IMR-90 (cell line): ENCODE measurements around the gene KAZALD1. TPM values are rescaled to one million over a fixed set of nuclear protein-coding genes. Genes with fewer than 3 reads are reported as not detected.

Source experiments
- ATAC-seq: fragments of 200-7000 bp; cut with Tn5 transposase; 2 replicates; pipeline ENCODE4 v1.9.1; 2020; ENCODE audit warnings: low read depth, mild to moderate bottlenecking, moderate library complexity
- BruUV-seq: library from RNA; stranded (reverse); fragments of 400-500 nt; replicated peaks from 2 replicates; lab custom pipeline; 2021; lab: Mats Ljungman, UMichigan
- CTCF ChIA-PET: fragments of 300-600 bp; formaldehyde crosslinking; extraction: SDS; loops from one replicate; lab custom pipeline; 2021; ENCODE audit warnings: antibody characterized with exemption; lab: Yijun Ruan, JAX
- POLR2A ChIA-PET: fragments of 300-600 bp; sonication (Branson Sonifier 250); formaldehyde crosslinking; loops from one replicate; lab custom pipeline; 2022; ENCODE audit warnings: antibody characterized with exemption; ENCODE audit not compliant: unreplicated experiment; lab: Charles Lee
- DNase-seq: peaks from one replicate; pipeline ENCODE4 v3.0.0; 2013
- H2AFZ ChIP-seq: replicated peaks from 2 replicates; pipeline ENCODE3; 2013; ENCODE audit warnings: low read length, mild to moderate bottlenecking; ENCODE audit not compliant: poor library complexity
- H2AK5ac ChIP-seq: 2 replicates; pipeline ENCODE4 v1.6.1; 2013; ENCODE audit warnings: low read depth, low read length, inconsistent platforms
- H2AK9ac ChIP-seq: replicated peaks from 2 replicates; pipeline ENCODE3; 2013; ENCODE audit warnings: mild to moderate bottlenecking, low read depth, low read length, moderate library complexity; ENCODE audit not compliant: poor library complexity
- H2BK120ac ChIP-seq: 2 replicates; pipeline ENCODE4 v1.6.1; 2013; ENCODE audit warnings: low read depth, low read length, inconsistent platforms
- H2BK15ac ChIP-seq: 3 replicates; pipeline ENCODE4 v1.6.1; 2013; ENCODE audit warnings: low read depth, low read length, inconsistent platforms
- H2BK20ac ChIP-seq: 2 replicates; pipeline ENCODE4 v1.6.1; 2013; ENCODE audit warnings: low read depth, mild to moderate bottlenecking, inconsistent platforms, low read length, moderate library complexity
- H2BK5ac ChIP-seq: 2 replicates; pipeline ENCODE4 v1.6.1; 2013; ENCODE audit warnings: mild to moderate bottlenecking, low read depth, low read length, inconsistent platforms; ENCODE audit not compliant: poor library complexity, severe bottlenecking
- H3K14ac ChIP-seq: replicated peaks from 2 replicates; pipeline ENCODE4 v1.6.1; 2013; ENCODE audit warnings: low read depth, low read length, inconsistent platforms
- H3K18ac ChIP-seq: 2 replicates; pipeline ENCODE4 v1.6.1; 2013; ENCODE audit warnings: low read depth, low read length, control low read depth
- H3K23ac ChIP-seq: 2 replicates; pipeline ENCODE4 v1.6.1; 2013; ENCODE audit warnings: low read depth, low read length, inconsistent platforms
- H3K27ac ChIP-seq: 2 replicates; pipeline ENCODE4 v1.5.1; 2013; ENCODE audit warnings: mild to moderate bottlenecking, control low read depth, low read length; ENCODE audit not compliant: insufficient read depth
- H3K27me3 ChIP-seq: 2 replicates; pipeline ENCODE4 v1.6.1; 2013; ENCODE audit warnings: low read length; ENCODE audit not compliant: control insufficient read depth, insufficient read depth
- H3K36me3 ChIP-seq: 2 replicates; pipeline ENCODE4 v1.6.1; 2013; ENCODE audit warnings: low read length, mixed read lengths; ENCODE audit not compliant: control insufficient read depth, insufficient read depth
- H3K4ac ChIP-seq: 2 replicates; pipeline ENCODE4 v1.6.1; 2013; ENCODE audit warnings: low read depth, low read length, inconsistent platforms
- H3K4me1 ChIP-seq: 2 replicates; pipeline ENCODE4 v1.6.1; 2013; ENCODE audit warnings: low read length, mixed read lengths; ENCODE audit not compliant: control insufficient read depth, insufficient read depth
- H3K4me2 ChIP-seq: 2 replicates; pipeline ENCODE4 v1.6.1; 2013; ENCODE audit warnings: low read depth, mild to moderate bottlenecking, control low read depth, low read length, moderate library complexity
- H3K4me3 ChIP-seq: 2 replicates; pipeline ENCODE4 v1.5.1; 2013; ENCODE audit warnings: low read depth, mild to moderate bottlenecking, control low read depth, low read length, moderate library complexity; ENCODE audit not compliant: insufficient read depth
- H3K56ac ChIP-seq: 2 replicates; pipeline ENCODE4 v1.6.1; 2013; ENCODE audit warnings: low read length, inconsistent platforms; ENCODE audit not compliant: insufficient read depth; ENCODE audit errors: extremely low read depth
- H3K79me1 ChIP-seq, 2 experiments: 2 replicates each; pipeline ENCODE4 v1.6.1; 2013; ENCODE audit warnings: low read length in 2 of 2, inconsistent platforms in 1 of 2, low read depth in 1 of 2
- H3K9ac ChIP-seq: 2 replicates; pipeline ENCODE4 v1.6.1; 2013; ENCODE audit warnings: low read depth, low read length, control low read depth
- H3K9me1 ChIP-seq: 2 replicates; pipeline ENCODE4 v1.6.1; 2013; ENCODE audit warnings: low read length, inconsistent platforms; ENCODE audit not compliant: insufficient read depth
- H3K9me3 ChIP-seq: 2 replicates; pipeline ENCODE4 v1.6.1; 2013; ENCODE audit warnings: low read length; ENCODE audit not compliant: control insufficient read depth, insufficient read depth
- H4K20me1 ChIP-seq: 2 replicates; pipeline ENCODE4 v1.6.1; 2013; ENCODE audit warnings: low read length, inconsistent platforms; ENCODE audit not compliant: insufficient read depth
- H4K5ac ChIP-seq: 2 replicates; pipeline ENCODE4 v1.6.1; 2013; ENCODE audit warnings: mild to moderate bottlenecking, low read depth, low read length, control low read depth
- H4K8ac ChIP-seq, 2 experiments: 2 replicates each; pipeline ENCODE4 v1.6.1; 2013; ENCODE audit warnings: low read depth in 2 of 2, low read length in 2 of 2, control low read depth in 1 of 2, inconsistent platforms in 1 of 2
- H4K91ac ChIP-seq: 2 replicates; pipeline ENCODE4 v1.6.1; 2013; ENCODE audit warnings: low read depth, low read length, inconsistent platforms; ENCODE audit not compliant: insufficient read depth
- BHLHE40 ChIP-seq: fragments of 150-350 bp; IDR thresholded peaks from 2 replicates; pipeline ENCODE4 v1.6.1; 2016; ENCODE audit warnings: mild to moderate bottlenecking, low read depth, low read length
- CEBPB ChIP-seq: IDR thresholded peaks from 2 replicates; pipeline ENCODE4 v1.6.1; 2012; ENCODE audit warnings: low read depth, low read length, improper control_type of control experiment
- FOS ChIP-seq: fragments of 150-350 bp; IDR thresholded peaks from 2 replicates; pipeline ENCODE4 v1.6.1; 2016; ENCODE audit warnings: low read depth, low read length
- MAFK ChIP-seq: IDR thresholded peaks from 2 replicates; pipeline ENCODE4 v1.6.1; 2012; ENCODE audit warnings: low read depth, low read length, improper control_type of control experiment
- MXI1 ChIP-seq: IDR thresholded peaks from 2 replicates; pipeline ENCODE4 v1.6.1; 2012; ENCODE audit warnings: low read depth, mild to moderate bottlenecking, low read length, moderate library complexity, borderline replicate concordance
- NFE2L2 ChIP-seq: fragments of 150-350 bp; IDR thresholded peaks from 2 replicates; pipeline ENCODE4 v1.6.1; 2016; ENCODE audit warnings: low read depth, mild to moderate bottlenecking, low read length
- RCOR1 ChIP-seq: IDR thresholded peaks from 2 replicates; pipeline ENCODE4 v1.6.1; 2012; ENCODE audit warnings: mild to moderate bottlenecking, low read length, improper control_type of control experiment; ENCODE audit not compliant: insufficient replicate concordance
- RFX5 ChIP-seq: IDR thresholded peaks from 2 replicates; pipeline ENCODE4 v1.8.0; 2012; ENCODE audit warnings: low read depth, mild to moderate bottlenecking, low read length, moderate library complexity
- SMC3 ChIP-seq: fragments of 150-350 bp; IDR thresholded peaks from 2 replicates; pipeline ENCODE4 v1.6.1; 2016; ENCODE audit warnings: low read depth, mild to moderate bottlenecking, antibody characterized with exemption, low read length, moderate library complexity
- WGBS, 2 experiments: methylation state at CpG; one replicate each; pipeline versions ENCODE4 v1.1.5 to v1.1.7; 2013; ENCODE audit warnings: missing lambda C conversion rate in 2 of 2; ENCODE audit not compliant: insufficient read length in 1 of 2; ENCODE audit errors: extremely low coverage in 2 of 2; 5-methylcytosine and 5-hydroxymethylcytosine counted together
- dilution Hi-C: fragments of 300-500 bp; cut with HindIII; formaldehyde crosslinking; loops from one replicate; pipeline ENCODE4 v1.14.3; 2018; ENCODE audit warnings: low sequenced_read_pairs; ENCODE audit not compliant: unreplicated experiment
- in situ Hi-C: fragments of 300-500 bp; cut with MboI; formaldehyde crosslinking; loops from 3 replicates; pipeline ENCODE4 v1.14.3; 2019; ENCODE audit warnings: low sequenced_read_pairs, inconsistent platforms, mixed read lengths
- intact Hi-C: fragments of 100-400 bp; cut with micrococcal nuclease; formaldehyde crosslinking; loops from 2 replicates; pipeline ENCODE4 v1.10.0; 2022
- polyA plus RNA-seq, 3 experiments: library from polyadenylated mRNA; depleted of rRNA; stranded (reverse); fragments of >200 nt; gene quantifications; 2 replicates each; pipeline ENCODE4 v1.2.3, GENCODE V29; 2012; ENCODE audit warnings: low replicate concordance in 1 of 3
- total RNA-seq: library from RNA; depleted of rRNA; stranded (reverse); fragments of >200 nt; gene quantifications from 2 replicates; pipeline ENCODE4 v1.2.3, GENCODE V29; 2012
- TF ChIP-seq, protein P1 (sequence below): conservative IDR thresholded peaks from 2 replicates; pipeline ENCODE4 v1.5.1; 2012; ENCODE audit warnings: mild to moderate bottlenecking, low read depth, low read length, improper control_type of control experiment
- TF ChIP-seq, protein P2 (sequence below): fragments of 150-350 bp; IDR thresholded peaks from 2 replicates; pipeline ENCODE4 v1.6.1; 2017; ENCODE audit warnings: mild to moderate bottlenecking, antibody characterized with exemption, low read length, low read depth
- TF ChIP-seq, protein P3 (sequence below): fragments of 150-350 bp; IDR thresholded peaks from 2 replicates; pipeline ENCODE4 v1.6.1; 2016; ENCODE audit warnings: low read depth, mild to moderate bottlenecking, low read length, moderate library complexity, borderline replicate concordance

Gene KAZALD1
- total and polyA plus RNA-seq, 2 of the 4 experiments (the other 2 are of a cell fraction), result 9.1 to 18.6 TPM

DNA sequence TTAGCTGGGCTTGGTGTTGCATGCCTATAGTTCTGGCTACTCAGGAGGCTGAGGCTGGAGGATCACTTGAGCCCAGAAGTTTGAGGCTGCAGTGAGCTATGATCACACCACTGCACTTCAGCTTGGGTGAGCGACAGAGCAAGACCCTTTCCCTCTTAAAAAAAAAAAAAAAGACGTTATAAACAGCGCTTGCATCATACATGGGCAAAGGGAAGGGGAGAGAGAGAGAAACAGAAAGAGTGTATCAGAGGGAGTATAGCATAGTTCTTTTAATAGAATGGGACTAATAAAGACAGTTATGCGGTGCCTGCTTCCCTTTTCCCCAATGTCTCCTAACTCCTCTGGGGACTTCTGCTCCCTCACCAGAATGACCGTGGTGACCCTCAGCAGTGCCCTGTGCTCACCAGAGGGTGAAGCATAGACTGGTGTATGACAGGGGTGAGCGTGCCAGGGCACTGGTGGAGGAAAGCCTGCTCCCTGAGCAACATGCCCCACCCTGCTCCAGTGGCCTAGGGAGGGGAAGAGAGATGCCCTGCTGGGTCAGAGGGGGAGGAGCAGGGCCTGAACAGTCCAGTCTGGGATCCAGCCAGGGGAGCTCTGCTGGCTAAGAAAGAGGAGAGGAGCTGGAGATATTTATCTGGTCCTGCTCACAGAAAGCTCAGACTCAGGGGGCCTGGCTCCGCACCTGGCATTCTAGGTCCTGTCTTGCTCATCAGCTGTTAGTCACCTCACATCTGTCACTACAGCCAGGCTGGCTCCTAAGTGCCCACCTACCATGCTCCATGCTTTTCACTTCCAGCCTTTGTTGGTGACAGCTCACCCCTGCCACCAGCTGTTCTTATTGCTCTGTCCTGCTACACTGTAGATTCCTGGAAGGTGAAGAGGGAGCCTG is 33.1 kb upstream of the KAZALD1 start:
- Histone ChIP-seq H3K18ac (no peak overlapping the region), H4K5ac (no peak overlapping the region), H2BK15ac (no peak overlapping the region), H2BK120ac (no peak overlapping the region), H3K4ac (no peak overlapping the region), H3K27ac (no peak overlapping the region), H2AFZ (no peak overlapping the region), H3K4me3 (no peak overlapping the region), H3K9me3 (no peaks in the 10 kb centered on the region), H3K27me3 (peaks cover 2% of the 10 kb centered on the region; the same call in 1 of the 2 replicates), H2BK20ac (no peak overlapping the region), H3K56ac (no peak overlapping the region), H3K79me1 (peaks cover 0 to 28% of the 10 kb centered on the region in 2 experiments; a peak in 3 of 4 replicates), H4K91ac (no peak overlapping the region), H3K9ac (no peak overlapping the region), H3K14ac (no peak overlapping the region), H3K9me1 (0 out of 2 replicates have a peak, but pooled peaks cover 2% of the 10 kb centered on the region), H2AK5ac (no peak overlapping the region; the same call in 1 of the 2 replicates), H3K4me2 (no peak overlapping the region), H4K8ac (no peak overlapping the region), H2AK9ac (no peak overlapping the region), H3K4me1 (peaks cover 2% of the 10 kb centered on the region), H2BK5ac (no peak overlapping the region), H4K20me1 (peaks cover 8% of the 10 kb centered on the region), H3K23ac (no peak overlapping the region), H3K36me3 (no peaks in the 10 kb centered on the region)
- TF ChIP-seq RFX5 (no peak), MXI1 (no peak), SMC3 (no peak), FOS (no peak), CEBPB (no peak), BHLHE40 (no peak), NFE2L2 (no peak), MAFK (no peak), RCOR1 (no peak)
- TF ChIP-seq, protein P1, sequence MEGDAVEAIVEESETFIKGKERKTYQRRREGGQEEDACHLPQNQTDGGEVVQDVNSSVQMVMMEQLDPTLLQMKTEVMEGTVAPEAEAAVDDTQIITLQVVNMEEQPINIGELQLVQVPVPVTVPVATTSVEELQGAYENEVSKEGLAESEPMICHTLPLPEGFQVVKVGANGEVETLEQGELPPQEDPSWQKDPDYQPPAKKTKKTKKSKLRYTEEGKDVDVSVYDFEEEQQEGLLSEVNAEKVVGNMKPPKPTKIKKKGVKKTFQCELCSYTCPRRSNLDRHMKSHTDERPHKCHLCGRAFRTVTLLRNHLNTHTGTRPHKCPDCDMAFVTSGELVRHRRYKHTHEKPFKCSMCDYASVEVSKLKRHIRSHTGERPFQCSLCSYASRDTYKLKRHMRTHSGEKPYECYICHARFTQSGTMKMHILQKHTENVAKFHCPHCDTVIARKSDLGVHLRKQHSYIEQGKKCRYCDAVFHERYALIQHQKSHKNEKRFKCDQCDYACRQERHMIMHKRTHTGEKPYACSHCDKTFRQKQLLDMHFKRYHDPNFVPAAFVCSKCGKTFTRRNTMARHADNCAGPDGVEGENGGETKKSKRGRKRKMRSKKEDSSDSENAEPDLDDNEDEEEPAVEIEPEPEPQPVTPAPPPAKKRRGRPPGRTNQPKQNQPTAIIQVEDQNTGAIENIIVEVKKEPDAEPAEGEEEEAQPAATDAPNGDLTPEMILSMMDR, result no peak
- TF ChIP-seq, protein P2, sequence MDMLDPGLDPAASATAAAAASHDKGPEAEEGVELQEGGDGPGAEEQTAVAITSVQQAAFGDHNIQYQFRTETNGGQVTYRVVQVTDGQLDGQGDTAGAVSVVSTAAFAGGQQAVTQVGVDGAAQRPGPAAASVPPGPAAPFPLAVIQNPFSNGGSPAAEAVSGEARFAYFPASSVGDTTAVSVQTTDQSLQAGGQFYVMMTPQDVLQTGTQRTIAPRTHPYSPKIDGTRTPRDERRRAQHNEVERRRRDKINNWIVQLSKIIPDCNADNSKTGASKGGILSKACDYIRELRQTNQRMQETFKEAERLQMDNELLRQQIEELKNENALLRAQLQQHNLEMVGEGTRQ, result no peak
- TF ChIP-seq, protein P3, sequence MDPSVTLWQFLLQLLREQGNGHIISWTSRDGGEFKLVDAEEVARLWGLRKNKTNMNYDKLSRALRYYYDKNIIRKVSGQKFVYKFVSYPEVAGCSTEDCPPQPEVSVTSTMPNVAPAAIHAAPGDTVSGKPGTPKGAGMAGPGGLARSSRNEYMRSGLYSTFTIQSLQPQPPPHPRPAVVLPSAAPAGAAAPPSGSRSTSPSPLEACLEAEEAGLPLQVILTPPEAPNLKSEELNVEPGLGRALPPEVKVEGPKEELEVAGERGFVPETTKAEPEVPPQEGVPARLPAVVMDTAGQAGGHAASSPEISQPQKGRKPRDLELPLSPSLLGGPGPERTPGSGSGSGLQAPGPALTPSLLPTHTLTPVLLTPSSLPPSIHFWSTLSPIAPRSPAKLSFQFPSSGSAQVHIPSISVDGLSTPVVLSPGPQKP, result no peak
- ChIA-PET POLR2A (no interaction called here), CTCF (interaction anchor here (0.9 to 1.2 kb wide), 2 partner anchors 13 to 14 kb away, joined by 3 to 4 read pairs; no protein-coding TSS in a partner anchor)
- in situ Hi-C loops (no loop called here), intact Hi-C loops (no loop called here), dilution Hi-C loops (no loop called here)
- ATAC-seq (no peak), DNase-seq (no peak)
- WGBS, 2 experiments, result 100% methylated on average over 1 of the region's 7 CpGs; no CpG with 5 or more reads in 1 of the 2 experiments
- no TSS peak for BruUV-seq
